HCT116 (cell line): Measurements from ENCODE around the gene PHF3. TPM values are rescaled to one million over a fixed set of nuclear protein-coding genes. Genes with fewer than 3 reads are reported as not detected.

Experiments
- ATAC-seq: fragments of 200-7000 bp; cut with Tn5 transposase; 2 replicates; pipeline ENCODE4 v1.9.1; 2020; ENCODE audit warnings: mild to moderate bottlenecking, moderate library complexity
- BruUV-seq: library from RNA; stranded (reverse); fragments of 400-500 nt; replicated peaks from 2 replicates; lab custom pipeline; 2021; lab: Mats Ljungman, UMichigan
- CTCF ChIA-PET: fragments of 300-600 bp; sonication (Branson Sonifier 250); formaldehyde crosslinking; loops from one replicate; lab custom pipeline; 2021; ENCODE audit warnings: antibody characterized with exemption; lab: Charles Lee
- POLR2A ChIA-PET: fragments of 300-600, 350-600 bp; sonication (Branson Sonifier 250); formaldehyde crosslinking; loops from one replicate; lab custom pipeline; 2021; ENCODE audit warnings: antibody characterized with exemption; lab: Charles Lee
- RAD21 ChIA-PET, 2 experiments: fragments of 300-600 bp; sonication (Branson Sonifier 250); formaldehyde crosslinking; loops; one replicate each; lab custom pipeline; 2023; ENCODE audit warnings: low total read pairs in 2 of 2; ENCODE audit not compliant: uncharacterized antibody in 2 of 2, unreplicated experiment in 2 of 2, low non-redundant PET in 1 of 2; lab: Charles Lee
- DNase-seq: peaks from one replicate; pipeline ENCODE4 v3.0.0-alpha.2; 2010; ENCODE audit warnings: low read depth, low spot score
- H2AFZ ChIP-seq: fragments of 200-600 bp; shearing (Covaris generic), sonication (generic); 2 replicates; pipeline ENCODE4 v1.6.1; 2017; ENCODE audit warnings: low read depth, mixed run types, mixed read lengths, antibody characterized with exemption, low read length; ENCODE audit not compliant: poor library complexity, severe bottlenecking
- H3K27ac ChIP-seq: 2 replicates; pipeline ENCODE4 v1.5.1; 2012; ENCODE audit warnings: low read depth, low read length
- H3K27me3 ChIP-seq: fragments of 200-600 bp; sonication (generic); 2 replicates; pipeline ENCODE4 v1.6.1; 2016; ENCODE audit warnings: mixed run types, low read length, mixed read lengths; ENCODE audit not compliant: insufficient read depth
- H3K36me3 ChIP-seq, 2 experiments: fragments of 200-500 bp in 1 of 2; fragments of 200-600 bp in 1 of 2; sonication (Bioruptor generic) in 1 of 2; sonication (generic) in 1 of 2; 2 replicates each; pipeline versions ENCODE4 v1.5.1 to v1.6.1; 2014 to 2016; ENCODE audit warnings: low read length in 2 of 2, inconsistent platforms in 1 of 2, mixed read lengths in 1 of 2, mixed run types in 1 of 2; ENCODE audit not compliant: insufficient read depth in 2 of 2, control insufficient read depth in 1 of 2
- H3K4me1 ChIP-seq, 2 experiments: fragments of 200-600 bp in 1 of 2; sonication (generic) in 1 of 2; 2 replicates each; pipeline versions ENCODE4 v1.5.1 to v1.6.1; 2012 to 2017; ENCODE audit warnings: low read length in 2 of 2, inconsistent platforms in 1 of 2, mild to moderate bottlenecking in 1 of 2, mixed read lengths in 1 of 2, mixed run types in 1 of 2, moderate library complexity in 1 of 2; ENCODE audit not compliant: insufficient read depth in 2 of 2, control insufficient read depth in 1 of 2
- H3K4me2 ChIP-seq: fragments of 200-600 bp; sonication (generic); 2 replicates; pipeline ENCODE4 v1.6.1; 2017; ENCODE audit warnings: mixed run types, low read length, mixed read lengths
- H3K4me3 ChIP-seq, 2 experiments: fragments of 200-600 bp in 1 of 2; sonication (generic) in 1 of 2; replicated peaks in 1 of 2; 2 replicates each; pipeline ENCODE4 v1.5.1; 2011 to 2016; ENCODE audit warnings: low read length in 2 of 2, control low read depth in 1 of 2, low read depth in 1 of 2, mild to moderate bottlenecking in 1 of 2, mixed read lengths in 1 of 2, mixed run types in 1 of 2
- H3K79me2 ChIP-seq: fragments of 200-600 bp; sonication (generic); 2 replicates; pipeline ENCODE4 v1.6.1; 2017; ENCODE audit warnings: mild to moderate bottlenecking, mixed run types, low read length, moderate library complexity, mixed read lengths; ENCODE audit not compliant: insufficient read depth
- H3K9ac ChIP-seq: fragments of 200-600 bp; sonication (generic); 2 replicates; pipeline ENCODE4 v1.6.1; 2016; ENCODE audit warnings: low read length, mixed read lengths
- H3K9me2 ChIP-seq: fragments of 200-600 bp; sonication (generic), shearing (Covaris generic); 2 replicates; pipeline ENCODE4 v1.6.1; 2017; ENCODE audit warnings: mixed run types, mild to moderate bottlenecking, moderate library complexity; ENCODE audit not compliant: insufficient read depth
- H3K9me3 ChIP-seq, 2 experiments: fragments of 200-500 bp in 1 of 2; fragments of 200-600 bp in 1 of 2; sonication (Bioruptor generic) in 1 of 2; sonication (generic) in 1 of 2; 2 replicates each; pipeline ENCODE4 v1.6.1; 2014 to 2017; ENCODE audit warnings: low read length in 2 of 2, mixed read lengths in 2 of 2, inconsistent platforms in 1 of 2, low read depth in 1 of 2, mild to moderate bottlenecking in 1 of 2, mixed run types in 1 of 2, moderate library complexity in 1 of 2; ENCODE audit not compliant: control insufficient read depth in 1 of 2, insufficient read depth in 1 of 2
- H4K20me1 ChIP-seq: fragments of 200-600 bp; sonication (generic), shearing (Covaris generic); 2 replicates; pipeline ENCODE4 v1.6.1; 2017; ENCODE audit warnings: mixed run types, mild to moderate bottlenecking, moderate library complexity; ENCODE audit not compliant: insufficient read depth
- CBX3 ChIP-seq: IDR thresholded peaks from 2 replicates; pipeline ENCODE4 v1.6.1; 2012; ENCODE audit warnings: low read depth
- CEBPB ChIP-seq: IDR thresholded peaks from 2 replicates; pipeline ENCODE4 v1.6.1; 2012; ENCODE audit warnings: low read depth
- EGR1 ChIP-seq: IDR thresholded peaks from 2 replicates; pipeline ENCODE4 v1.6.1; 2012; ENCODE audit warnings: low read depth
- EZH2 ChIP-seq: fragments of 200-600 bp; sonication (generic); IDR thresholded peaks from 2 replicates; pipeline ENCODE4 v1.6.1; 2017; ENCODE audit warnings: antibody characterized with exemption, mixed run types
- EZH2phosphoT487 ChIP-seq: fragments of 200-600 bp; IDR thresholded peaks from 2 replicates; pipeline ENCODE4 v1.6.1; 2018; ENCODE audit warnings: antibody characterized with exemption, borderline replicate concordance
- FOSL1 ChIP-seq: IDR thresholded peaks from 2 replicates; pipeline ENCODE4 v1.6.1; 2012; ENCODE audit warnings: low read depth
- JUND ChIP-seq: IDR thresholded peaks from 2 replicates; pipeline ENCODE4 v1.6.1; 2012
- POLR2A ChIP-seq: IDR thresholded peaks from 2 replicates; pipeline ENCODE4 v1.7.0; 2011; ENCODE audit warnings: borderline replicate concordance; ENCODE audit not compliant: insufficient read depth, insufficient read length; ENCODE audit errors: extremely low read depth
- SIN3A ChIP-seq: IDR thresholded peaks from 2 replicates; pipeline ENCODE4 v1.6.1; 2012; ENCODE audit warnings: low read depth
- SP1 ChIP-seq: IDR thresholded peaks from 2 replicates; pipeline ENCODE4 v1.6.1; 2012; ENCODE audit warnings: low read depth
- TCF7L2 ChIP-seq: IDR thresholded peaks from 2 replicates; pipeline ENCODE4 v1.7.0; 2011; ENCODE audit warnings: borderline replicate concordance, inconsistent platforms; ENCODE audit not compliant: insufficient read depth, insufficient read length; ENCODE audit errors: extremely low read depth
- ZNF274 ChIP-seq: fragments of 200-500 bp; sonication (Bioruptor generic); IDR thresholded peaks from 2 replicates; pipeline ENCODE4 v1.6.1; 2014; ENCODE audit warnings: mild to moderate bottlenecking, low read depth, low read length, inconsistent platforms
- intact Hi-C: fragments of 100-400 bp; cut with micrococcal nuclease; formaldehyde crosslinking; loops from 2 replicates; pipeline ENCODE4 v1.10.0; 2022
- total RNA-seq: library from RNA; stranded (reverse); gene quantifications from one replicate; pipeline ENCODE4 v1.2.1, GENCODE V29; 2021; ENCODE audit not compliant: unreplicated experiment
- TF ChIP-seq, protein P1 (sequence below), 3 experiments: fragments of 200-600 bp in 1 of 3; sonication (generic) in 1 of 3; IDR thresholded peaks in 2 of 3; conservative IDR thresholded peaks in 1 of 3; 2 replicates each; pipeline ENCODE4 v1.5.1; 2012 to 2017; ENCODE audit warnings: low read depth in 2 of 3, low read length in 2 of 3, antibody characterized with exemption in 1 of 3, borderline replicate concordance in 1 of 3, control low read depth in 1 of 3, mild to moderate bottlenecking in 1 of 3, mixed read lengths in 1 of 3, mixed run types in 1 of 3, moderate library complexity in 1 of 3; ENCODE audit not compliant: insufficient read depth in 1 of 3
- TF ChIP-seq, protein P2 (sequence below): IDR thresholded peaks from 2 replicates; pipeline ENCODE4 v1.6.1; 2012

Gene PHF3
- total RNA-seq, 1 experiment from 2014 or later: 51.1 TPM

DNA sequence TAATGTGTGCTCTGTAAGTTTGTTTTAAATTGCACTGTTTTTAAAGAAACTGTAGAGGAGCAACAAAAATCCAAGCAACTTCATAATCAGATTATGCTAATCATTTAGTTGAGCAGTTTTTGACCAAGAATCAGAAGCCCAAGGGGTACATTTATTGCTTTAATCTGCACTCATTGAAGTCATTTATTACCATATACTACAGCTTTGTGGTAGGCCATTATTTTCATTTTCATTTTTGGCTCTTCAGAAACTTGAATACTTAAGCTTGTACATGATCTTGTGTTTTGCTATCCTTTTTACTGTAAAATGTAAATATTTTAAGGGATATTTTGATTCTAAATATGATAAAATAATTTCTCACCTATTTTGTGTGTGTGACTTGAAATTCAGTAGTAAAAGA lies 78.5 kb downstream of the PHF3 start:
- H3K79me2 ChIP-seq: no peaks in the 10 kb centered on the region
- RAD21 ChIA-PET: no interaction called here

More for the DNA sequence above, 78.5 kb downstream of the PHF3 start:
- POLR2A ChIA-PET: no interaction called here
- no TSS peak for BruUV-seq
- no peak for TF ChIP-seq FOSL1
- TF ChIP-seq, protein P1, sequence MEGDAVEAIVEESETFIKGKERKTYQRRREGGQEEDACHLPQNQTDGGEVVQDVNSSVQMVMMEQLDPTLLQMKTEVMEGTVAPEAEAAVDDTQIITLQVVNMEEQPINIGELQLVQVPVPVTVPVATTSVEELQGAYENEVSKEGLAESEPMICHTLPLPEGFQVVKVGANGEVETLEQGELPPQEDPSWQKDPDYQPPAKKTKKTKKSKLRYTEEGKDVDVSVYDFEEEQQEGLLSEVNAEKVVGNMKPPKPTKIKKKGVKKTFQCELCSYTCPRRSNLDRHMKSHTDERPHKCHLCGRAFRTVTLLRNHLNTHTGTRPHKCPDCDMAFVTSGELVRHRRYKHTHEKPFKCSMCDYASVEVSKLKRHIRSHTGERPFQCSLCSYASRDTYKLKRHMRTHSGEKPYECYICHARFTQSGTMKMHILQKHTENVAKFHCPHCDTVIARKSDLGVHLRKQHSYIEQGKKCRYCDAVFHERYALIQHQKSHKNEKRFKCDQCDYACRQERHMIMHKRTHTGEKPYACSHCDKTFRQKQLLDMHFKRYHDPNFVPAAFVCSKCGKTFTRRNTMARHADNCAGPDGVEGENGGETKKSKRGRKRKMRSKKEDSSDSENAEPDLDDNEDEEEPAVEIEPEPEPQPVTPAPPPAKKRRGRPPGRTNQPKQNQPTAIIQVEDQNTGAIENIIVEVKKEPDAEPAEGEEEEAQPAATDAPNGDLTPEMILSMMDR (IDR thresholded peaks at IDR 0.05 in 2 of 3, conservative IDR thresholded peaks at IDR 0.05 in 1 of 3; ENCODE audit: borderline replicate concordance in 1 of 3, insufficient read depth in 1 of 3, low read depth in 2 of 3, low read length in 2 of 3): no peak
- TF ChIP-seq, protein P2, sequence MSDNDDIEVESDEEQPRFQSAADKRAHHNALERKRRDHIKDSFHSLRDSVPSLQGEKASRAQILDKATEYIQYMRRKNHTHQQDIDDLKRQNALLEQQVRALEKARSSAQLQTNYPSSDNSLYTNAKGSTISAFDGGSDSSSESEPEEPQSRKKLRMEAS: no peak
- no peak for TF ChIP-seq EGR1
- no peak for TF ChIP-seq EZH2phosphoT487
- TF ChIP-seq JUND: no peak
- TF ChIP-seq CBX3: no peak
- TF ChIP-seq EZH2: no peak
- no peak for TF ChIP-seq POLR2A
- TF ChIP-seq TCF7L2: no peak
- no peak for TF ChIP-seq SP1
- no peak for TF ChIP-seq CEBPB
- no peak for TF ChIP-seq SIN3A
- TF ChIP-seq ZNF274: no peak
- TF ChIP-seq, all 23 proteins: peak for 0
- no peak overlapping the region for H3K4me2 ChIP-seq
- no peak for DNase-seq
- H3K4me3 ChIP-seq: no peak overlapping the region
- H3K27ac ChIP-seq: no peak overlapping the region
- H2AFZ ChIP-seq: no peak overlapping the region
- H4K20me1 ChIP-seq: no peaks in the 10 kb centered on the region
- no peak for ATAC-seq
- H3K4me1 ChIP-seq: no peaks in the 10 kb centered on the region
- CTCF ChIA-PET: no interaction called here
- H3K36me3 ChIP-seq: peaks cover 33 to 34% of the 10 kb centered on the region in 2 experiments
- H3K9ac ChIP-seq: no peak overlapping the region
- no peaks in the 10 kb centered on the region for H3K9me2 ChIP-seq
- H3K27me3 ChIP-seq: no peaks in the 10 kb centered on the region
- intact Hi-C loops: no loop called here
- no peaks in the 10 kb centered on the region for H3K9me3 ChIP-seq
